Measurements from ENCODE around the gene XCL2.
"Not testable (repeated sequence)": the region's sequence is repeated elsewhere in the genome, so short reads cannot be mapped to it uniquely, and the experiment has no call there.

DNA sequence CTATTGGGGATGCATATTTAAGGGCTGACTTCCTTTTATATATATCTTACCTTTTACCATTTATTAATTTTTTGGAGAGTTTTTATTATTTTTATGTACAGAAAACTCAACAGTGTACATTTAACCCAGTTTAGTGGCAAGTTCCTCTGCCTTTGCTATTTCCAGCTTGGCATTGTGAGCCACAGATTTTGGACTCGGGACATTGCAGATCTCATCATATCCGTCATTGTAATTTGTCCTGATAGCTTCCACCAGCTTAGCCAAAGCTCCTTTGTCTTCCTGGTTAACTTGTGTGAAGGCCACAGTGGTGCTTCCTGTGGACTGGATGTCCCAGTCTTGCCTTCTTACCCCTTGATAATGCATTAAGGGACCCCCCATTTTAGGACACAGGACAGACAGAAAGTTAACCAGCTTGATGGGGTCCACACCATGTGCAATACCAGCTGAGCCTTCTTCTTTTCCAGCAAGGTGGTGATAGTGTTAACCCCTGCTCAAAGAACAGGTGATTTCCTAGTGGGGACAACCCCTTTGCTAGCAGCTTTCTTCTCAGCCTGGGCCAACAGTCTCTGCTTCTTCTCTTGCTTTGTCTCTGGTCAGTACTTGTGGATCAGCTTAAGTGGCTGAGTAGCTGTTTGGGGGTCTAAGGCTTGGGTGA, 34.9 kb upstream of the XCL2 start:
- TF ChIP-seq POLR2AphosphoS5 (IDR thresholded peaks at IDR 0.05; ENCODE audit: borderline replicate concordance, low read depth, low read length); FOXP2 (optimal IDR thresholded peaks at IDR 0.05; ENCODE audit: control extremely low read depth, extremely low read length, insufficient read depth); EZH2 (IDR thresholded peaks at IDR 0.05): not testable (repeated sequence)
